NAMALWA (cell line): ENCODE data around the gene IQCC.

Experiments used
- DNase-seq: peaks from one replicate; pipeline ENCODE4 v3.0.0-alpha.2; 2015; ENCODE audit warnings: low spot score

The IQCC gene

DNA sequence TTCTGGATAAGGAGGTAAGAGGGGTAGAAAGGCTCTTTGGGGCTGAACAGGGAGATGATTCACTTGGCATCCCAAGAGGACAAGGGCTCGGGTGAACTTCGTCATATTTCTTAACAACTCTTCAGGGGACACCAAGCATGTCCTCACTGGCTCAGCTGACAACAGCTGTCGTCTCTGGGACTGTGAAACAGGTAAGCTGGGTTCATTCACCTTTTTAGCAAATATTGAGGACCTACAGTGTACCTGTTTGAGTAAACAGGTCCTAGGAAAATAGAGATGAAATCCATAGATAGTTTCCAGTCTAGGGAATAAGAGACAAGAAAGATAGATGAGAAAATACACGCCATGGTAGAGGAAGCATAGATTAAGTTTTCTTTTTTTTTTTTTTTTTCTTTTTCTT lies 18.8 kb downstream of the IQCC start:
- no peak for DNase-seq

DNA sequence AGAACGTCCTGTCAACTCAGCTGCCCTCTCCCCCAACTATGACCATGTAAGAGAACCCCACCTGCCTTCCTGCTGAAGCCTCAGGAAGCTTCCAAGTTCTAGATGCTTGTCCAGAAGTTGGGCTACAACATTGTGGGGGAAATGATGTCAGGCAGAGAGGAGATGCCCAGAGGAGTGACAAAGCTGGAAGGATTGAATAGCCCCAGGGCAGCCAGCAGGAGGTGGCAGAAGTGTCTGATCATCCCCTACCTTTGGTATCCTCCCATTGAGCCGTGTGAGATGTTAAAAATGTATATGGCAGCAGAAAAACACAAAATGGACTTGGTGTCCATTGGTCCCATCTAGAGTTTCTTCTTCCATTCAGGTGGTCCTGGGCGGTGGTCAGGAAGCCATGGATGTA lies 23.3 kb downstream of the IQCC start:
- no peak for DNase-seq

DNA sequence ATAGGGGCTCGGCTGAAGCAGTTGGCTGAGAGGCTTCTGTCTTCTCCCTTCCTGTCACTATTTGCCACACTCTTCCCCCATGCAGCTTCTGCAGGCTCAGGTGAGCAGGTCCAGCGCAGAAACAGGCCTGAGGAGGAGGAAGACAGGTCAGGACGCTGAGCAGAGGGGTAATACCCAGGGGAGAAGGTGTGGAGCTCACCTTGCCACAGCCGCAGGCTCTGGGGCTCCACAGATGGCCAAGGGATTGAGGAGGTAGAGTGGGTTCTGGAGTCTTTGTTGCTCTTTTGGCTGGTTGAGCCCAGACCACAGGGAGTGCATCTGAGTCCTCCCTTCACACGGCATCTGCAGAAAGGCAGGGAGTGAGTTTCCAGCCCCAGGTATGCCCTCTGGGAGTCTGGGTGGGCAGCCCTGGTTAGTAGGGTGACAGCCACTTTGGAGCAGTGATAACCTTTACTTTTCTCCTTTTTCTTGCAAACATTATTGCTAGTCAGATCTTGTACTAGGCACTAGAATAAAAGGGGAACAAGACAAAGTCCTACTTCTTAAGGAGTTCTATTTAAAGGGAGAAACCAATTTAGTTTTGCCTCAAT lies 26.5 kb downstream of the IQCC start:
- DNase-seq = no peak

DNA sequence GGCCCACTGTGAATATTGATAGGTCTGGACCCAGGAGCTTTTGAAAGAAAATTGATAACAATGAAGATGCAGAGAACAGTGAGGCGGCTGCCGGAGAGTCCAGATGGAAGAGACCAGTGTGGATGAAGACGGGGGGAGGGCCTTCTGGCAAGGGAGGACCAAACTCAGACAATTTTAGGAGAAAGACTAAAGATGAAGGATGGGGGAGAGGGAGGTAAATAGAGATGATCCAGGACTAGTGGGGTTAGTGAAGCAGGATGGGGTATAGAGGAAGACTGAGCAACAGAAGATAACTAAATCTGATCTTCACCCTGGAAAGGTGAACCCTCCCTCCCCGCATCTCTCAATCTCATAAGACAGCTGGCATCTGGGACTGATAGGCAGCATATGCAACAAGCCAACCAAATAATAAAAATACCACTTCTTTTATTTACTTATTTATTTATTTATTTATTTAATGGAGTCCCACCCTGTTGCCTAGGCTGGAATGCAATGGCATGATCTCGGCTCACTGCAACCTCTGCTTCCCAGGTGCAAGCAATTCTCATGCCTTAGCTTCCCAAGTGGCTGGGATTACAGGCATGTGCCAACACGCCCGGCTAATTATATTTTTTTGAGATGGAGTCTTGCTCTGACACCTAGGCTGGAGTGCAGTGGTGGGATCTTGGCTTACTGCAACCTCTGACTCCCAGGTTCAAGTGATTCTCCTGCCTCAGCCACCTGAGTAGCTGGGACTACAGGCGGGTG lies 27.3 kb downstream of the IQCC start:
- DNase-seq = no peak

DNA sequence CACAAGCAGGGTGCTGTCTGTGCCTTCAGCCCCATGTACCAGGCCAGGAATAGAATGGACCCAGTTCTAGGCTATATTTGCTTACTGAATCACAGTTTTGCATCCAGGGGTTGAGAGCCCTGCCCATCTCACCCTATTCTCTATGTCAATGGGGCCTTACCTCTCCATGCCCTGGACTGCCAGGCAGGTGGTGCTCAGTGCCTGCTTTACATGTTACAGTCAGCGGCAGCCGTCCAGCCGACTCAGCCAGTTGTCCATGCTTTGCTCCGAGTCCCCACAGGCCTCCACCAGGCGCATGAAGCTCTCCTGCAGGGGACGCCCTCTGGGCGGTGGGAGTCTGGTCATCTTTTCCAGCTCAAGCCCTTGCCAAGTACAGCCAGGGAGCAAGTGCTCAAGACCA lies 29.3 kb downstream of the IQCC start:
- DNase-seq = no peak

DNA sequence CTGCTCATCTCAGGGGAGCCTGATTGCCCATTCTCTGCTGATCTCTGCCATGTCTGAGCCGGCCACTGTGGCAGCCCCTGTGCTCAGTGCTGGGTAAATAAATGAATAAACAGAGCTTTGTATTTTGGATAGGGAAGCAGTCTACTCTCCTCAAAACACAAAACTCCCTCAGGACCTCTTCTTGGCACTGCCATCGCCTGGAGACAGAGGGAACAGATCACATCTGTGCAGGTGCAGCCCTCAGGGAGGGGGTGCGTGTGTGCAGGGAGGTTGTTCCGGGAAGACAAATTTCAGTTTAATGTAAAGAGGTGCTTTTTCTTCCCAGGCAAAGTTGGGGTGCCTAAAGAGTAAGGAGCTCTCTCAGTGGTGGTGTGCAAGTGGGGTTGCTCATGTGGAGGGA lies 33.9 kb downstream of the IQCC start:
- DNase-seq = no peak

DNA sequence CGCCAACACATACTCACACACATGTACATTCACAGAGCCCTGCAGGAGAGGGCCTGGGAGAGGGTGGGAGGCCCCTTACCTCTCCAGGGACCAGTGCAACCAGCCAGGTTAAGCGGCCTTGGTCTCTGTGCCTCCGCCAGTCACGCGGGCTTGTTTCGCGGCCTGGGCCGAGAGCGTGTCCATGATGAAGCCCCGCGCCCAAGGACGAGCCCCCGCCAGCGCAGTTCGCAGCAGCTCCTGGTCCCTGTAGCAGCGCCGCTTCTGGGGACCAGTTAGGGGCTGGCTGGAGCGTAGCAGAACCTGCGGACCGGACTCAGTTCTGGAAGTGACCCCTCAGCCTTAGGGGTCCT lies 34.3 kb downstream of the IQCC start:
- DNase-seq = no peak

DNA sequence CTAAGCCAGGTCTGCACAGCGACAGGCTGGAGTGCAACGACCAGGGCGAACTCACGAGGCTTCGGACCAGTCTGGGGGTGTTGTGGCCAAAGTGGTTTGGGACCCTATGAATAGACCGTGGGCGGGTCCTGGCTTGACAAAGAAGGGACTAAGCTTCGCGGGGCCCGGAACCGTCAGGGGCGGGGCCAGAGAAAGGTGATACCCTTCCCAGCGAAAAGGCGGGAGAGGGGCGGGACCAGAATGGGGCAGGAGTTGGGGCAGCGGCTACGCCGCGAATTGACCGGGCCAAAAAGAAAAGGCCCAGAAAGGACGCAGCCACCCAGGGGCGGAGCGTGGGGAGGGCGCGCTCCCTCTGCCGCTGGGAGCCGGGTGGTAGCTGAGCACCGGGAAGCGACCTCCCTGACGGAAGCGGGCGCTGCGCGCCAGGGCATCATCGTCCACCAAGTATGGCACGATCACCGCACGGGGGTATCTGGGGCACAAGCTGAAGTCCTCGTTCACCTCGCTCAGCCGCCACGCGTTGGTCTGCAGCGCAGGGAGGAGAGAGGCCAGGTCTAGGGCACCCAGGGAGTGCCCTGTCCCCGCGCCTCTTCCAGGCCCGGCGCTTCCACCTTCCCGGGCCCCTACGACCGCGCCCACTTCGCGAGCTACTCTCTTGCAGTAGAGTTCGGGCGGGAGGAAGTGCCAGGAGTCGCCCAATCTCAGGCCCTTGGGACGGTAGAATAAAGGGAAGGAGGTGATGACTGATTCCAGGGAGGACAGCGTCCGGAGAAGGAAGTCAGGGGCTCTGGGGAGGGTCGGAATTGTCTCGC lies 34.9 kb downstream of the IQCC start:
- DNase-seq = no peak

DNA sequence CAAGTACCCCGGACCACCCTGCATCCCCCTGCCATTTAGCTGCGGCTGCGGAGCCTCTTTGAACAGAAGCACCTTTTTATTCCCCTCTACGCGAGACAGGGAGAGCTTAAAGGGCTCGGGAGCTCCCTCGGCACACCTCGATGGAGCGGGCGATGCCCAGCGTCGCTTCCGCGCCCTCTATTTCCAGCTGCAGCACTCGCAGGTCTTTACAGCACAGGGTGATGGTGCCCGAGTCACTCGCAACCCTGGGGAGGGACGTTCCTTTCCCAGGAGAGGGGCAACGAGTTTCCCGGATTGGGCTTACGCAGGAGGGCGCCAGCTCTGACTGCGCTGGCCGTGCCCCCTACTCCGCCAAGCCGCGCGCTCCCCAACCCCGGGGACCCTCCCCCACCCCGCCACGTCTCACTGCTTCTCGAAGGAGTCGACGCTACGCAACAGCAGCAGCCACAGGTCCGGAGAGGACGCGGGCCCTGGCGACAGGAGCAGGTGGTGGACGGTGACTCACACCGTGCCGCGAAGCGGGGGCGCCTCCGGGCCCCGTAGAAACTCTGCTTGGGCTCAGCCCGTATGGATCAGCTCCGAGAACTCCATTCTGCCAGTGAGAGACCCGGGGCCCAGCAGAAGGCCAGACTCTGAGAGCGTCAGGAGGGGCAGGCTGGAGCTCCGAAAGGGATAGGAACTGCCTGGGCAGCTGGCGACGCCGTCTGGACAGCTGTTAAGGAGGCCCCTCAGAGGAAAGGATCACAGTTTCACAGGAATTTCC lies 35.7 kb downstream of the IQCC start:
- DNase-seq = no peak

DNA sequence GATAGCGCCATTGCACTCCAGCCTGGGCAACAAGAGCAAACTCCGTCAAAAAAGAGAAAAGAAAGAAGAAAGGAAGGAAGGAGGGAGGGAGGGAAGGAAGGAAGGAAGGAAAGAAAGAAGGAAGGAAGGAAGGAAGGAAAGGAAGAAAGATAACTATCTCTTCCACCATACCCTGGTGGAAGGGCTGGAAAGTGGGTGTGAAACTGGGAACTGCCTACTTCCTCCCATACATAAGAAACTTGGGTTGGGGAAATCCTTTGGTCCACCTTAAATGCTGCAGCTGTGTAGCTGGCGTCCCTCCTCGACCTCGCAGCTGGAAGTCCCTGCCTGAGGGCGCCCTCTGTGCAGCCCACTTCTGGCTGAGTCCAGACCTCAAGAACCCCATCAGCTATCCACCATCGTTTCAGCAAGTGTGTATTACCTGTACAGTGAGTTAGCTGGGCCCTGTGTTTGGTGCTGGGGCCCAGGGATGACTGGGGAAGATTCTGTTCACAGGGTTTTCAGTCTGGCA lies 36.9 kb downstream of the IQCC start:
- no peak for DNase-seq

DNA sequence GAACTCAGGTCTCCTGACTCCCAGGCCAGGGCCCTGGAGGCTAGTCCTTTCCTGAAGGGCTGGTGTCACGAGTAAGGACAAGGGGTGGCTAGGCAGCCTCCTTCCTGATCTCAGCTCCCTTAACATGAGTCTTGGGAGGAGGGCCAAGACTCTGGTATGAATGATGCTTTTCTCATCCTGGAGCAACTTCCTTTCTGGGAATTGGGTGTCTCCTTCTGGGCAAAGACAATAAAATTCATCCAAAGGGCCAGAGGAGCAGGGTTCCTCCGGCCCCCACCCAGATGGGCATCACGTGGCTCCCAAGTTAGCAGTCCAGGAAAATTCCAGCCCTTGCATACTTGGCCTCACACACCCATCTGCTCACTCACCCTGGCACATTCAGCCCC lies 41.4 kb downstream of the IQCC start, which contains the start of gene FAM167B:
Gene FAM167B, plus strand, starts transcription at position 335 of the 386 bp plus-strand sequence. CDS start 200 bp downstream, outside the sequence.
- no peak for DNase-seq

DNA sequence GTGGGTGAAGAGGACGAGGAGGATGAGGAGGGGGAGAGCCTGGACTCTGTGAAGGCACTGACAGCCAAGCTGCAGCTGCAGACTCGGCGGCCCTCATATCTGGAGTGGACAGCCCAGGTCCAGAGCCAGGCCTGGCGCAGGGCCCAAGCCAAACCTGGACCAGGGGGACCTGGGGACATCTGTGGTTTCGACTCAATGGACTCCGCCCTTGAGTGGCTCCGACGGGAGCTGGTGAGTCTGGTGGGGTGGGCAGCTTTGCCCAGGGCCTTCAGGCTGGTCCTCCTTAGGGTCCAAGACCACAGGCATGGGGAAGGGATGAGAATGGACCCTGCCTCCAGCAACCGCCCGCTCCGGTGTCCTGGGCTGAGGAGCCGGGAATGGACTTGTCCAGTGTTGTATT lies 42.0 kb downstream of the IQCC start:
- no peak for DNase-seq

DNA sequence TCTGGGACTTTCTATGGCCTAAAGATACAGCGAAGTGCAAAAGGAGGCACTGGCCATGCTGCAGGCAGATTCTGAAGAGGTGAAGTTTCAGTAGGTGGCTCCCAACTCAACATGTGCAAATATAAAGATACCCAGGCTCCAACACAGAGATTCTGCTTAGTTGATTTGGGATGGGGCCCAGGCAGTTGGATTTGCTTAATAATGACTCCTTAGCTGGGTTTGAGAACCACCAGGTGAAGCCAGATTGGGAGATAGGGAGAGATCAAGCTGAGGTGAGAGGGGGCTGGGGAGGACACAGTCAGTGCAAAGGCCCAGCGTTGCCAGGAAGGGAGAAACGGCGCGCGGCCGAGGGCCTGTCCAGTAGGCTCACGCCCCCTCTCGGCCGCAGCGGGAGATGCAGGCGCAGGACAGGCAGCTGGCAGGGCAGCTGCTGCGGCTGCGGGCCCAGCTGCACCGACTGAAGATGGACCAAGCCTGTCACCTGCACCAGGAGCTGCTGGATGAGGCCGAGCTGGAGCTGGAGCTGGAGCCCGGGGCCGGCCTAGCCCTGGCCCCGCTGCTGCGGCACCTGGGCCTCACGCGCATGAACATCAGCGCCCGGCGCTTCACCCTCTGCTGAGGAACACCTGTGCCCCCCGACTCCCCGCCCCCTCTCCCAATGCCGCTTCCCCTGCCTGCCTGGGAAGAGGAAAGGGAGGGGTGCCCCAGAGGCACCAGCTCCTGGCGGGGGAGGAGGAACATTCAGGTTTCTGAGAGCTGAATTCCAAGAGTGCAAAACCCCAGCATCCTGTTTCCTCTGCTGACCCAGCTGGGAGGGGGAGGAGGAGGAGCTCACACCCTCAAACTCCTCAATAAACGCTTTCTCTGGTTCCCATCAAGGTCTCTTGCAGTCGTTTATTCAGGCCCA lies 42.8 kb downstream of the IQCC start:
- peak; percentile 85 for DNase-seq

DNA sequence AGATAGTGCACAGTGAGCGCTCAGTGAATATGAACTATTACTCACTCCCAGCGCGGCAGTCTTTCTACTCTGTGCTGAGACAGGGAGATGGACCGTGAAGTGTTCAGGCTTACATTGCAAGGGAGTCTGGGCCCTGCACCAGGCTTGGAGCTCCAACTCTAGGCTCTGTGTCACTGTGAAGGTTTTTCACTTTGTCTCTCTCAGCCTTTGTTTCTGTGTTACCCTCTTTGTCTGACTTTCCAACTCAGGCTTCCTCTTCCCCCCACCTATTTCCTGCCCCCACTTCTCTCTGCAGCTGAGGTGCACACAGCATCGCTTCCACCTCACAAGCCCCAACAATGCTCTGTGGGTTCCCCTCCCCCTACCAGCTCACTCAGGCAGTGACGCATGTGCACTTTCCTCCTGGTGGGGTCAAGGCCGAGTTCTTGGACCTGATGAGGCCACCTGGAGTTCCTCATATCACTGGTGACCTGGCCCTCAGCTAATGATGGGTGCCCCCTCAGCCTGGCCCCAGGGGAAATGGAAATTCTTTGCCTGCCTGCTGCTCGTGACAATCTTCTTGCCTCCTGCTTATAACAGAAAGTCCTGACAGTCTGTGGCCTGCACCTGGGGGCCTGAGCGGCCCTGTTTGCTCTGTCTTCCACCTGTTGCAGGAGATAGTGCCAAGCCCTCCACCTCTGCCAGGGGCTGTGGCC lies 44.5 kb downstream of the IQCC start:
- DNase-seq = peak; percentile 89

DNA sequence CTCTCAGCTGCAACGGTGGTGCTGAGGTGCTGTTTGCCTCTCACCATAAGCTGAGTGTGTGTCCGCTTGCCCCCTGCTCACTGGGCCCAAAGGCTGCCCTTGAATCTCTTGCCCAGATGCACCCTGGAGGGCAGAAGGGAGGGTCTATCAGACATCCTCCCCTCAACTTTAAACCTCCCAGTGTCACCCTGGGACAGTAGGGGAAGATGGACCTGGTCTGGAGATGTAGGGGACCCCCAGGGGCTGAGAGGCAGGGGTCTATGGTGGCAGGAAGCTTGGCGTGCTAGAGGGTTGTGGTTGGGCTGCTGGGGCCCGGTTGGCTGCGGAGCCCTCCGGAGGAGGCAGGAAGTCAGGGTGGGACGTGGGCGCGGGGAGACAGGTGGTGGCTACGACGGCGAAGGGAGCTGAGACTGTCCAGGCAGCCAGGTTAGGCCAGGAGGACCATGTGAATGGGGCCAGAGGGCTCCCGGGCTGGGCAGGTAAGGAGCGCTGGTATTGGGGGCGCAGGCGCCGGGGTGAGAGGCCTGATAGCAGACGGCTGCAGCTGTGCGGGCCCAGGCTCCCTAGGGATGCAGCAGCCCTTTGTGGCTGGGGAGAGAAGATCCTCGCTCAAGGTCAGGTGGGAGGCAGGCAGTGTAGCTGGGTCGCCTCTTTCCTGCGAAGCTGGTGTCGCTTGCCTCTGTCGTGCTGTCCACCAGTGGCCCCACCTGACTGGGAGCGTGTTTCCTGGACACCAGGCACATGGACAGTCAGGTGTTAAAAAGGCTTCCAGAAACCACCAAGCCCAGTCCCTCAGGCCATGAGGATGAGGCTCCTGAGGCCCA lies 45.6 kb downstream of the IQCC start, which contains the start of gene LCK:
Gene LCK, plus strand, starts transcription at position 373 of the 824 bp plus-strand sequence. CDS start 23,065 bp downstream, outside the sequence.
- peak; percentile 77 for DNase-seq

DNA sequence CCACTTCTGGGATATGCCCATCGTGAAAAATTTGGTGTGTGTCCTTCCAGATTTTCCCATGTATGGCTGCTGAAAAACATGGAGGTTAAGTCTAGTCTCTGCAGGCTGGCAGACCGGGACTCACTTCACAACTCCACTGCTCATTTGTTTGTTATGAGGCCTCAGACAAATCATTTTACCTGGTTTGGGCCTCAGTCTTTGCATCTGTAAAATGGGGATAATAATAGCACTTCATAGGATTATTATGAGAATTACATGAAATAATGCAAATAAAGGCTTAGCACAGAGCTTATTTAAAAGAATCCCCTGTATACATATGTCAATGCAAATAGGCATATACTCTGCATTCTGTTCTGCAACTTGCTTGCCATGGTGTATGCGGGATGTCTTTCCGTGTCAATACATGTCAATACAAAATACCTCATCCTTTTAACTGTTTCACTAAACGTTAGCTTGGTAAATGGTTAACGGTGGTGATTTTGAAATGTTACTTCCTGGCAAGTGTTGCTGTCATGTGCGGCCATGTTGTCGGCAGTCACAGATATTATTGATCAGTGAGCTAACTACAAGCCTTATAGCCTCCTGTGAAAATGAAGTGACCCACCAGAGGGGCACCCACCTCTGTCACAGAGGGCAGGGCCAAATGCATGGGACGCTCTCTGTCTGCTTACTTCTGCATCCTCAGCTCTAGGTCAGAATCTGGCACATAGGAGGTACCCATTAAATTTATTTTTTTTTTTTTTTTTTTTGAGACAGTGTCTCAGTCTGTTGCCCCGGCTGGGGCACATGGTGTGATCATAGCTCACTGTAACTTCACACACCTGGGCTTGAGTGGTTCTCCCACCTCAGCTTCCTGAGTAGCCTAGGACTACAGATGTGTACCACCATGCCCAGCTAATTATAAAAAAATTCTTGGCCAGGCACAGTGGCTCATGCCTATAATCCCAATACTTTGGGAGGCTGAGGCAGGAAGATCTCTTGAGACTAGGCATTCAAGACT lies 49.9 kb downstream of the IQCC start:
- no peak for DNase-seq

DNA sequence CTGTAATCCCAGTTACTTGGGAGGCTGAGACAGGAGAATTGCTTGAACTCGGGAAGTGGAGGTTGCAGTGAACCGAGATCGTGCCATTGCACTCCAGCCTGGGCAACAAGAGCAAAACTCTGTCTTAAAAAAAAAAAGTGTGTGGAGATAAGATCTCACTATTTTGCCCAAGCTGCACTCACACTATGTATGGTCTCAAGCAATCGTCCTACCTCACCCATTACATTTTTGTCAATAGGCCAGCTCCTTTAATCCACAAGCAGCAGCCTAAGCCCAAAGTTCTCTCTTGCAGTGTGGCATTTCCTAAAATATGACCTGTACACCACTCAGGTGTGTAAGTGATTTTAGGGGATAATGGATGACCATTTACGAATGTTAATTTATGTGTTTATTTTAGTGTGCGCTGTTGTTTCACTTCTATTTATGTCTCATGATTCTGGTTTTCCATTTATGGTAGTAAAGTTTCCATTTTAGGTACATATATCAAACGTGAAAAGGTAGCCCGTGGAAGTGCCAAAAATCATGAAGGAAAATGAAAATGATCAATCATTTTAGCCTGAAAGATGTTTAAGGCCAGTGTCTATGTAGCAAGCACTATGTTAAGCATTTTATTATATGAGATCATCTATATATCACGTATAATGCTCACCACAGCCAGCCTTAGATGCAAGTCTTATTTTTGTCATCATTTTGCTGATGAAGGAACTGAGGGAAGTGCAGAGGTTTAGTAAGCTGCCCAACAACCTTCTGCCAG lies 51.2 kb downstream of the IQCC start:
- no peak for DNase-seq

DNA sequence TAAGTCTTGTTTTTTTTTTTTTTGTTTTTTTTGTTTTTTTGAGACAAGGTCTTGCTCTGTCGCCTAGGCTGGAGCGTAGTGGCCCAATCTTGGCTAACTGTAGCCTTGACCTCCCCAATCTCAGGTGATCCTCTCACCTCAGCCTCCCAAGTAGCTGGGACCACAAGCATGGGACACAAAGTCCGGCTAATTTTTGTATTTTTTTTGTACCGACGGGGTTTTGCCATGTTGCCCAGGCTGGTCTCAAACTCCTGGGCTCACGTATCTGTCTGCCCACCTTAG lies 51.7 kb downstream of the IQCC start:
- no peak for DNase-seq
